Measurements from ENCODE around the gene KIF1A.

The KIF1A gene

GRCh38 chr2:240796543-240797499 is 23.2 kb downstream of the KIF1A start:
- DNase-seq: no peak

GRCh38 chr2:240795916-240796510 is 24.0 kb downstream of the KIF1A start:
- DNase-seq: no peak

GRCh38 chr2:240795454-240795853 is 24.6 kb downstream of the KIF1A start:
- no peak for DNase-seq

- DNase-seq: no peak
Observed at GRCh38 chr2:240794178-240794721, 25.8 kb downstream of the KIF1A start.

- DNase-seq: no peak
Observed at GRCh38 chr2:240793313-240794177, 26.5 kb downstream of the KIF1A start.

- no peak for DNase-seq
Observed at GRCh38 chr2:240792629-240793312, 27.2 kb downstream of the KIF1A start.

GRCh38 chr2:240791821-240792628 is 28.0 kb downstream of the KIF1A start:
- DNase-seq: no peak

- no peak for DNase-seq
Observed at GRCh38 chr2:240791221-240791800, 28.7 kb downstream of the KIF1A start.

- DNase-seq: no peak
Observed at GRCh38 chr2:240790370-240791220, 29.4 kb downstream of the KIF1A start.

GRCh38 chr2:240789501-240790369 is 30.3 kb downstream of the KIF1A start:
- no peak for DNase-seq

- no peak for DNase-seq
Observed at GRCh38 chr2:240789051-240789453, 31.0 kb downstream of the KIF1A start.

- no peak for DNase-seq
Observed at GRCh38 chr2:240788482-240788881, 31.5 kb downstream of the KIF1A start.

GRCh38 chr2:240787521-240788472 is 32.2 kb downstream of the KIF1A start:
- no peak for DNase-seq

- no peak for DNase-seq
Observed at GRCh38 chr2:240786871-240787311, 33.1 kb downstream of the KIF1A start.

GRCh38 chr2:240786355-240786841 is 33.6 kb downstream of the KIF1A start:
- no peak for DNase-seq

GRCh38 chr2:240785424-240786335 is 34.3 kb downstream of the KIF1A start:
- no peak for DNase-seq

All from effector CD4-positive, alpha-beta T cell (primary cell).